Measurements from ENCODE around the gene PPFIBP1.
"Not testable (repeated sequence)": the region's sequence is repeated elsewhere in the genome, so short reads cannot be mapped to it uniquely, and the experiment has no call there.

Gene PPFIBP1

DNA sequence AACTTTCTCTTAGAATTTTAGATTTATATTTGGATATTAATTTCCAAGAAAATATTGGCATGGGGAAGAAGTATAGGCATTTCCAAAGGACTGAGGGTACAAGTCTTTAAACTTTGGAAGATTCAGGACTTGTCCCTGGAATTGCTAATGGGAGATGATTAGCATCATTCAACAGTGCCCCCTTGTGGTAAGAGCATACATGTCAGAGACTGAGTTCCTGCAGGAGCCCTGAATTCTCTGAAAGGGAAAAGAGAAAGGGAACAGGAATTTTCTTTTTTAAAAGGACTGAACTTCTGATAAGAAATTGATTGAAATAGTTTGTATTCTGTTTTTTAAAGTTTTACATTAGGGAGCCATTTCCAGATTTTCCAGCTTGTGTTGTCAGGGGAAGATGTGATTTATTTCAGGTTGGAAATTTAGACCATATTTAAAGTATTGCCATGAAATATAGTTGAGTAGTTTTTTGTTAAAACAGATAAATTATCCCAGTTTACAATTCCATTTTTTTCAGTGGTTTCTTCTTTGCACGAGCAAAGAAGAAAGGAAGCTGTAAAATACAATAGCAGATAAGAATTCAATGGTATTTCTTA is 128.3 kb downstream of the PPFIBP1 start:
- peak in 34 of 58 donors; percentile 0 to 82 (median 14) for DNase-seq

DNA sequence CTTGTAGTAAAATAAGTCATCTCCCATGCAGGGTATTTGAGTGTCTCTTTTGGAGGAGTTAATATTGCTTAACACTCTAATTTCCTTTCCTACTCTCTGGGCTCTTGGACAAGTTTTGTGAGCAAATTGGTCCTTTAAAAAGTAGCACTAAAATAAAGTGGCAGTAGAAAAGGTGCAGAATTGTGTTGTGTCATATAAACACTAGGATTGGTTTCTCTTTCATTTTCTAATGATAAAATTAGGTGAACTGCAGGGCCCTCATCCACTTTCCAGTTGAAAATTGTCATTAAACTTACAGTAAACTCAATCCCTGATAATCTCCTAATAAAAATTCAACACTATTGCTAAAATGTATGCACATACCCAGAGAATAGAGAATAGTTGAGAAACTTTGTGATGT is 129.7 kb downstream of the PPFIBP1 start:
- DNase-seq = no peak

DNA sequence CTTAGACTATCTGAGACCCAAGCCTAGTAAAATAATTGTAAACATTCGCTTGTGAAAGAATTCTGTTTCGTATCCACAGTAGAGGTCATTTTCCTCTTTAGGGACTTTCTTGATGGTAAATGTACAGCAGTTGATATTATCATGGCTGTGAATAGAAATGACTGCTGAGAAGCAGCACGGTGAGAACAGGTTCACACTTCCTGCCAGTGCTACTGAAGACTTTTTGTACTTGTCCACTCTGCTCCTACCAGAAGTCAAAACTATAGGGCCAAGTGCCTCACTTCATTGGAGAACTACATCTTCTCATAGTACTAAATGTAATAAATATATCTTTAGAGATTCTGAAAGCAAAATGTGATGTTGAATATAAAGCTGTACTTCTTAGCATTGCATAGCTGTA is 131.5 kb downstream of the PPFIBP1 start:
- DNase-seq = not testable (repeated sequence)

DNA sequence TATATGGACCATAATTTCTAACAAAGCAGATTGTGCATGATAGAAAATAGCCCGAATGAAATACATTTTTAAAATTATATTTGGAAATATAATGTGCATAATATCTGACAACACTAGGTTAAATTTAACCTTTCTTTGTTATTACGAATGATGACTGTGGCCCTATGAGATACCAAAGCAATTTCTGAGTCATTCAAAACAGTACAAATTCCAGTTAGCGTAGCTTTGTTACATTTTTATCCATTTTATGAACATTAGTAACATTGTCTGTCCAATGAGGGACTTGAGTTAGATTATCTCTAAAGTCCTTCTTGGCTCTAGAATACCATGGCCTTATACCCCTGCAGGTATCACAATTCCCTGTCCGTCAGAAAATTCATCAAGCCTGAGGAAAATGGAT is 133.3 kb downstream of the PPFIBP1 start:
- no peak for DNase-seq

DNA sequence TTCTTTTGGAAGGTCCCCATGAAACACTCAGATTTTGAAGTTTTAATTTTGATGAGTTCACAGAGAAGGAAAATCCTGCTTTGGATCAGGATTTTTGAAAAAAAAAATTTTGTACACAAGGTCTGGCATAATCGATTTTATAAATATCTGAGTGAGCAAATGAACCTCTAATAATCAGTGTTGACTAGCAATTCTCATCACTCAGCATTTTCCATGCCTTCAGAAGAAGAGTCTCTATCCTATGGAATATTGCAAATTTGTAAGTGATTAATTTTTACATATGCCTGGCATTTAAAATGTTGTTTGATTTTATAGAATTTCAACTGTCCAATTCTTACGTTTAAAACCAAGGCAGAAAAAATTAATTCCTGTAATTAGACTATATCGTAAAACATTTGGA is 141.7 kb downstream of the PPFIBP1 start:
- no peak for DNase-seq

DNA sequence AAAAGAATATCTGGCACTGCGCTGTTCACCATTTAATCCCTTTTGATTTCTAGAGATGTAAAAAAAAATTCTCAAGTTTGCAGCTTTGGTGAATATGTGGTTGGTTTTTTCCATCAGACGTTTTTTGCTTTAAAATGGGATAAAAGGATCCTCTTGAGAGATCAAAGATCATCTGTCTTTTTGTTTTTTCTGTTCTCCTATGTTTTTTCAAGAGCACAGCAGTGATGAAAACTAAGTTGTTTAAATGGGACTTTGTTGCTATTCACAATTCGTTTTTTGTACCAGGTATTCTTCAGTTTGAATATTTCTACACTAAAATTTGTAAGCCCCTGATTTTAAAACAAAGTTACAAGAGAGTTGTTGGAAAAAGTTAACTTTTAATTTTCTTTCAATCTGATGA is 142.5 kb downstream of the PPFIBP1 start:
- no peak for DNase-seq

DNA sequence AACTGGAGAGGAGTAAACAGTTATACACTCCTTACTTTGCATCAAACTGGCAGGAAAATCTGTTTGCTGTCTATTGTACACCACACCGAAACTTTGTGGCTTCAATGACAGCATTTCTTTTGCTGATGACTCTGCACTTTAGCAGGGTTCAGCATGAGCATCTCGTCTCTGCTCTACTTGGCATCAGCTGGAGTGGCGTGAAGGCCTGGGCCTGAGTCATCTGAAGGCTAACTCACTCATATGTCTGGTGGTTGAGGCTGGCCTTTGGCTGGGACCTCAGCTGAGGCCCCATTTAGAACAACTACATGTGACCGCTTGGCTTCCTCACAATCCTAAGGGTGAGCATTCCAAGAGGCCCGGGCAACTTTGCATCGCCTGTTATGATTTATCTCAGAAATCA is 143.5 kb downstream of the PPFIBP1 start:
- DNase-seq = no peak

DNA sequence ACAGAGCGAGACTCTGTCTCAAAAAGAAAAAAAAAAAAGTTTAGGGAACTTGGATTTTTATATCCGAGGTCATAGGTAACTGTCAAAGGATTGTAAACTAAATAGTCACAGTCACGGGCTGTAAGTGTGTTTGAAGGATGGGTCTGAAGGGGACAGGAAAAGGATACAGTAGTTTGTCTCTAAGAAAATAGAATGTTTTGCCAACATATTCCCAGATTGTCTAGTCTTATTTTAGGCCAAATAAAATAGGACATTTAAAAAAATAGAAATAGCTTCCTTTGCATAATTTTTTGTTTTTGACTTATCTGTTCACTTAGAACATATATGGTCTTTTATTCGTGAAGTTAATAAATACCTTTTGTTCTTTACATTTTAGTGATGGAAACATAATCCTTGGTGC is 148.0 kb downstream of the PPFIBP1 start:
- no peak for DNase-seq

DNA sequence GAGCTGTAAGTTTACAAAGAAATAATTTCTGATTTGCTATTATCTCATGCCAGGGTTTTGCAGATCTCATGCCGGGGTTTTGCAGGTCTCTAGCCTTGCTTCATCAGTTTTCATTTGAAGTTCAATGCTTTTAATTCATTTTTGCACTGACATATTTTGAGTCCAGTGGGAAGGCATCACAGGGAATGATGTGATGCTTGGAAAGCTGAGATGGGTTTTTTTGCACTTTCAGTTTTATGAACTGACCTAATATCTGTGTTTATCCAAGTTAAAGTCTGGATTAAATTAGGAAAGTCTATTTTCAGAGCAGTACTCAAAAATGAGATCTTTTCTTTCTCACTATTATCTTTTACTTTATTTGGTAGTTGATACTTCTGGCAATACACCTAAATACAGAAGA is 148.6 kb downstream of the PPFIBP1 start:
- no peak for DNase-seq

DNA sequence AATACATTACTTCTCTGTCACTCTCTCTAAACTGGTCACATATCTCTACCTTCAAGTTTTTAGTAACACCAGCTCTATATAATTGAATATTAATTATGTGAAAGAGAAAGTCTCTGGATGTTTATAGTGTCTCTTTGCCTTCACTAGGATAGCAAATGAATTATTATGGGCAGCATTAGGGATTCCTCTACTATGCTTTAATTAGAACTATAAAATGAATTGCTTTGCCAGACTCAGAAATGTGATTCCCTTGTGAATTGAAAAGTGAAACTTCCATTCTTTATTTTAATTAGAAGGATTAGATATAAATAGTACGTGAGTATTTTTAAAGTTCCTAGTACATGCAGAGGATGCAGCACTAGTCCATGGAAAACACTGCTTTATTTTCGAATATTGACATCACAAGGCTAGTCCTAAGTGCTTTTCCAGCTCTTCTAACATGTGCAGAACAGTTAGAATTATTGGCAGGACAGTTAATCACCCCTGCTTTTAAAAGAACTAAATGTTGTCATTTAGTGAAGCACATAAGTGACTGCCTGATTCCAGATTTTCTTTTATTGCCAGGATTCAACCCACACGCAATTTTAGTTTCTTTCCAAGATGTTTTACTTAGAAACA is 149.2 kb downstream of the PPFIBP1 start:
- DNase-seq = no peak

DNA sequence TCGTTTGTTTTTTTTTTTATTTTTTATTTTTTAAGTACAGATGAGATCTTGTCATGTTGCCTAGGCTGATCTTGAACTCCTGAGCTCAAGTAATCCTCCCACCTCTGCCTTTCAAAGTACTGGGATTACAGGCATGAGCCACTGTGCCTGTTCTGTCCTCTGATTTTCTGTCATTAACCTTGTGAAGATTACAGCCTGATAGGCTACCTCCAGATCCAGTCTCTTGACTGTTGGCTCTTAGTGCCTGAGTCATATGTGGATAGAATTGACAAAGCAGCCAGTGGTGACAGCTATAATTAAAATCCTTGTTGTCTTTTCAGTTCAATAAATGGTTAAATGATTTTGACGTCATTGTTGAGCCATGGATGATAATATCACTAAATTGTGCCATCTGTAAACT is 151.0 kb downstream of the PPFIBP1 start:
- DNase-seq = no peak

DNA sequence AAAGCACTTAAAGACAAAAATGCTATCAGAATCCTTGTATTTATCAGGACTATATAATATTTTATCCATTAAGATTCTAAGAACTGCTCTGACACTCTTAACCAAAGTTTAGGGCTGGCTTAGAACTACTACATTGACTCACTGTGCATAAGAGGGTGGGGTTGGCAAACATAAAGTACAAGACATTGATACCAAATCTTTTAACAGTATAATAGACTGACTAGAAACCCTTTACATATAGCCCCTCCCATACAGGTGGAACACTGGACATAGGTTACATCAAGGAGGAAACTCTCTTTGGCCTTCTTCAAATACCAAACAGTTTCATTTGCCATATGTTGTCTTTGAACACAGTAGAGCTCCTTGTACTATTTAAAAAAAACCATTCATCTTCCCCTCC is 156.6 kb downstream of the PPFIBP1 start:
- DNase-seq = no peak

DNA sequence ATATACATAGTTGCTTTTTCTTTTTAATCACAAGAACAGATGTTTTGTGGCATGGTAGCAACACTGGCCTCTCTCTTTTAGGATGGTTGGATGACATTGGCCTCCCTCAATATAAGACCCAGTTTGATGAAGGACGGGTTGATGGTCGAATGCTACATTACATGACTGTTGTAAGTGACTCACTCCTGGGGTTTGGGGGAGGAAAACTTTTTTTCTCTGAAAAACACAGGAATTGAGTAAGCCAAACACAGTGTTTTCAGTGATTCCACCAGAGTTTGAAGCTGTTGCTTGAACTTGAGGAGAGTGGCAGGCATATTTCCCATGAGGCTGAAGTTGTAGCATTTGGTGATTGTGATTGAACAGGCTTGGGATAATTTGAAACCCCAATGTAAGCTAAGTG is 158.5 kb downstream of the PPFIBP1 start:
- DNase-seq = no peak

DNA sequence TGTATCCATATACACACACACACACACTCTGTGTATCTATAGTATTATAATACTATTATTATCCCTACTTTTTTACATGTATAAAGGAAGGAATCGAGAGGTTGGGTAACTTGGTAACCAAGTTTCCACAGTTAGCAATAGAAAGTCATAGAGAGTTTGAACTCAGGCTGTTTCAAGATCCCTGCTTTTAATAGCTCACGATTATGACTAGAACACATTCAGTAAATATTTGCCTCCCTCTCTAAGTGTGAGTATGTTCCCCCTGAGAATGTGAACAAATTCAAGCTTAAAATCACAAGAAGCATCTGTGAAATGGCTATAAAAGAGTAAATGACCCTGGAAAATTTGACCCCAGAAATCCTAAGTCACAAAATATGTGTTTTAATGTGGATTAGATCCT is 161.3 kb downstream of the PPFIBP1 start:
- no peak for DNase-seq

DNA sequence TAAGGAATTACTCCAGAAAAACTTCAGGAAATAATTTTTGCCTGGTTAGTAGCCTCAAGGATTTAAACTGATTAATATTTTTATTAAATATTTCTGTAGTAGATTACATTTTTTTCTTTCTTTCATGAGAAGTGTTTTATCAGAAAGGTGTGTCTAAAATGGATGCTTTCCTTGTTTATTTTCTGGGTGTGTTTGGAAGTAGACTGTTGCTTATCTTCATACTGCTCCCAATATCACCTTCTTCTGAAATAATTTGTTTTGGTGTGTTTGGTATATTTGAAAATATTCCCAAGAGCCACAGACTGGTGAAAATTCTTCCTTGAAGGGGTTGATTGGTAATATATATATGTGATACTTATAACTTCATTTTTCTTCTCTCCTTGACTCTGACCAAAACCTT is 162.1 kb downstream of the PPFIBP1 start:
- no peak for DNase-seq

DNA sequence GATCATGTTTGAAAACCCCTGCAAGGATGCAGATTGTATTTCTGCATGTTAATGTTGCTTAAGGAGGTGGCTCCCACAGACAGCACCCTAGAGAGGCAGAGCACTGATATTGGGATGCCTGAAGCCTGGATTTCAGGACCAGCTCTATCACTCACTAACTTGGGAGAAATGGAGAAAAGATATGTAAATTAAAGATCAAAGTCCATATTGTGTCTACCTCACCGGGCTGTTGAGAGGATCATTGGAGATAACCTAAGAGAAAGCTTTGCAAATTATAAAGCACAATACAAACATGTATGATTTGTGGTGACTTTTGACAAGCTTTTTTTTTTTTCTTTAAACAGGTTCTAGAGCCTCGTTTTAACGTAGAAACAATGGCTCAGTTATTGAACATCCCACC is 164.7 kb downstream of the PPFIBP1 start:
- no peak for DNase-seq

DNA sequence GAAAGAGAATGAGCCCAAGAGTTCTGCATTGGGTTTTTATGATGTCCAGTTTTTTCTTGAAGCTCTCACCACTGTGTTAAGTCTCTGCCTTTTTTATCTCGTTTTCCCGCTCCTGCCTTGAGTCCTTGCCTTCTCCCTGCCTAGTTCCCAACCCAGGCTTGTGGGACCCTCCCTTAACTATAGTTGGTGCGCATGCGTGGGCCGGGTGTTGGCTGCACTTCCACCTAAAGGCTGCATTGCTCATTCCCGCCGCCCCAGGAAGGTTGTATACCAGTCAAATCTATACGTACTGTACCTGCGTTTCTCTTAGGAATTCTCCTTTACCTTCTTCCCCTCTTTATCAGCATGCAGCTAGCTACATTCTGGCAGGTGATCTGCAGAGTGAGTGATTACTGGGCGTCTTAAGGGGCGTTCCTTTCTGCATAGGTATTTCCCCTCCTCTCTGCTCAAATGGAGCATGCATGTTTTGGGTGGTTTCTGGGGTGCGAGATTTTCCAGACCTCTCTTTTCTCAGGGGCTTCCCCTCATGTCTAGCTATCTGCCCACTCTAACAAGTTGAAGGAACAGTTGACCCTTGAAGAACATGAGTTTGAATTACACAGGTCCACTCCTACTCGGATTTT is 165.7 kb downstream of the PPFIBP1 start:
- DNase-seq = no peak

DNA sequence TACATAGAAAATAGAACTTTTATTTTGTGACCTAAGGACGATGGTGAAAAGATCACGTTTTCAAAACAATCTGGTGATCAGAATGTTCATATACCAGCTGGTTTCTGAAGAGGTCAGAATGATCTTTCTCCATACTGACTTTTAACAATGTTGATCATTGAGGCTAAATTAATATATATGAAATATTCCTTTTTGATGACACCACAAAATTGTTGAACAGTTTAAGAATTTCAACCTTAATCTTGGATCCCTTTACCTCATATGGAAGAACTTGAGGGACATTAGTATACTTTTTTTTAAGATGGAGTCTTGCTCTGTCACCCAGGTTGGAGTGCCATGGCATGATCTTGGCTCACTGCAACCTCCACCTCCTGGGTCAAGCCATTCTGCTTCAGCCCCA is 169.4 kb downstream of the PPFIBP1 start:
- no peak for DNase-seq

DNA sequence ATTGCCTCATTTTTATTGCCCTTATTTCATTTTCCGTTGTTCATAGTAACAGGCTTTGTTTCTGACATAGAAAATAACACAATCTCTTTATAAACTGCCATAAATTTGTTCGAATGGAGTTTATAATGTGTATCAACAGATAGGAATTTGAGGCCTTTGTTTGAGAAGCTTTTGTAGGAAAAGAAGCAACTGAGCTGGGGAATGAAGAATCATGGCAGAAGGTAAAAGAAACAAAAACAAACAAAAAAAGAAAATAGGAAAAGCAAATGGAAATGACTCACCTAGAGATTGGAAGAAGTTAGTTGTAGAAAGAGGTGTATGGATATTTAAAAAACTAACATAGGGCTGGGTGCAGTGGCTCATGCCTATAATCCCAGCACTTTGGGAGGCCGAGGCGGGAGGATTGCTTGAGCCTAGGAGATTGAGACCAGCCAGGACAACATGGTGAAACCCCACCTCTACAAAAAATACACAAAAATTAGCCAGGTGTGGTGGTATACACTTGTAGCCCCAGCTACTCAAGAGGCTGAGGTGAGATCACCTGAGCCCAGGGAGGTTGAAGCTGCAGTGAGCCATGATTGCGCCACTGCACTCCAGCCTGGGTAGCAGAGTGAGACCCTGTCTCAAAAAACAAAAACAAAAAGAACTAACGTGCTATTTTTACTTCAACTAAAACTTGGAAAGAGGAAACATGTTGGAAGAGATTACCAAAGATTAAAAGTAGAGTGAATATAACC is 171.7 kb downstream of the PPFIBP1 start:
- DNase-seq = no peak

DNA sequence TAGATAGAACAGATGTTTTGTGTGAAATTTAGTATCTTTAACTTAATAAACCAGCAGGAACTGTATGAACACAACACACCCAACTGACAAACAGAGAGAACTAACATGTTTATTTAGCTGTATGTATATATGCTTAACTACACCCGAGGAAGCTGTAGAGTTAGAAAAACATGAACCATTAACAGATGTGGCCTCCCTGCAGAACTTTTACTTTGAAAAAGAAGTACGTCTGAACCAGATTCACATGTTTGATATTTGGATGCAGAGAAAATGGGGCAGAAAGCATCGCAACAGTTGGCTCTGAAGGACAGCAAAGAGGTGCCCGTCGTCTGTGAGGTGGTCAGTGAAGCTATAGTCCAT is 172.3 kb downstream of the PPFIBP1 start, which contains the start of gene REP15:
REP15 (plus strand) TSS at position 155 of the 360 bp plus-strand sequence; CDS start at position 271, 116 bp downstream.
- DNase-seq = no peak

DNA sequence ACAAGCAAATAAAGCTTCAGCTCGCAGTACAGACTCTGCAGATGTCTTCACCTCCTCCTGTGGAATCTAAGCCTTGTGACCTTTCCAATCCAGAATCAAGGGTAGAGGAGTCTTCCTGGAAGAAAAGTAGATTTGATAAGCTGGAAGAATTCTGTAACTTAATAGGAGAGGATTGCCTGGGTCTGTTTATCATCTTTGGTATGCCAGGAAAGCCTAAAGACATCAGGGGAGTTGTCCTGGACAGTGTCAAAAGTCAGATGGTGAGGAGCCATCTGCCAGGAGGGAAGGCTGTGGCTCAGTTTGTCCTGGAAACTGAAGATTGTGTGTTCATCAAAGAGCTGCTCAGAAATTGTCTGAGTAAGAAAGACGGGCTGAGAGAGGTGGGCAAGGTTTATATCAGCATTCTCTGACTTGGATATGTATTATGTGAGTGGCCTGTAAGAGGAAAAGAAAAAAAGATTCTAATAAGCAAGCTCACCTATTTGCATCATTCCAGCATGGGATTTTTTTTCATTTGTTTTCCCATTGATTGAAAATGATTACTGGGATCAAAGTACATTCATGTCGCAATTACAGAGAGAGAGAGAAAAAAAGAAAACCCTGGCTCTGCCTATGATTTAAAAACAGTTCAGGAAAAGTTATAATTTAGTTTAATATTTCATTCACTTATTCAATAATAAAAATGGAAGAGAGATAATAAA is 173.0 kb downstream of the PPFIBP1 start:
- no peak for DNase-seq
